GM19240 (cell line): Measurements from ENCODE around the gene ARMC3.
"Not testable (repeated sequence)": the region's sequence is repeated elsewhere in the genome, so short reads cannot be mapped to it uniquely, and the experiment has no call there.

Source experiments
- DNase-seq: peaks from one replicate; pipeline ENCODE4 v3.0.0; 2011; ENCODE audit warnings: low spot score; ENCODE audit not compliant: insufficient read length

Gene ARMC3

GRCh38 chr10:23072593-23072992, 144.7 kb downstream of the ARMC3 start:
- DNase-seq, result not testable (repeated sequence)

DNA sequence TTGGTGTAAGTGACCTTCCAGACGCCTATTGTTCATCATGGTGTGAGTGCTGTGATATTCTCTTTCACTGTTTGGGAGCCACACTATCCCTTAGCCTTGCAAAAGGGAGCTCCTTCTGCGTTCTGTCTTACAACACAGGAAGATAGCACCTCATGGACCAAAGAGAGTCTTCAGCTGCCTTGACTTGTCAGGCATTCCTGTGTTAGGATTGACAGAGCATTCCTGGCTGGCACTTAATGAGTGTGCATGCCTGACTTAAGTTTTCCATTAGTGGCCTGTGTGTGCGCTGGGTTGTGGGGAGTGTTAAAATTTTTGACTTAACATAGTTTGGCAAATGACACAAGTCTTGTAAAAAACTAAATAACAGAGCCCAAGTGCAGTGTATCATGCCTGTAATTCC, 145.7 kb downstream of the ARMC3 start:
- DNase-seq, result no peak

GRCh38 chr10:23075672-23076071, 147.8 kb downstream of the ARMC3 start:
- no peak for DNase-seq

GRCh38 chr10:23078114-23078513, 150.3 kb downstream of the ARMC3 start:
- DNase-seq, result no peak

- no peak for DNase-seq
Observed at GRCh38 chr10:23079700-23080099, 151.8 kb downstream of the ARMC3 start.

DNA sequence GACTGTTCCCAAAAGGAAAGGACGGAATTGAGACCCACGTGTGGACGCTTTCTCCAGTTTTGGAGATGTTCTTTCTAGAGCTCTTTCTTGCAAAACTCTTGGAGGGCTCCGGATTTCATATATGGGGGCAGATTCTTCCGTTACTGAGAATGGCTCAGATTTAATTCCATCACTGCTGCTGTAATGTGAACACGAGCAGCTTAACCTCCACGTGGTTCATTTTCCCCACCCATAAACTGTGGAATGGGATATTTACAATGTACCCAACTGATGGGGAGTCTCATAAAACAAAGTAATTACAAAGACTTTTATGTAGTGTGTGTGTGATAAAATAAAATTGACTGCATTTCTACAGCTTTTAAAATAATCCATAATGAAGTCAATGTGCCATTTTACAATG, 152.4 kb downstream of the ARMC3 start:
- no peak for DNase-seq

- no peak for DNase-seq
Observed at GRCh38 chr10:23081221-23081750, 153.4 kb downstream of the ARMC3 start.

DNA sequence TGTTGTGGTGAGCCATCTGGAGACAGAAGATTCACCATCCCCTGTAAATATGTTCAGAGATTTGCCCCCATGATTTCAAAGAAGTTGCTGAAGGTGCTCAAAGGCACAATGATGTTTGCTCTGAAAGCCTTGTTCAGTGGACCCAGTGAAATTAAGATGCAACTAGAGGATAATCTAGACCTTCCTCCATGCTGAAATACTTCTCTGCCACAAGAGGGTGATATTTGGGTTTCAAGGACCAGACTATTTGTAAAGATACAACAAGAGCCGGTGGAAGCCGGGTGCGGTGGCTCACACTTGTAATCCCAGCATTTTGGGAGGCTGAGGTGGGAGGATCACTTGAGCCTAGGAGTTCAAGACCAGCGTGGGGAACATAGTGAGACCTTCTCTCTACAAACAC, 154.0 kb downstream of the ARMC3 start:
- no peak for DNase-seq
